AG04449 (cell line): ENCODE results near the gene VKORC1L1.

Experiments used
- CTCF ChIA-PET: fragments of 350-600 bp; formaldehyde crosslinking; extraction: SDS; loops from one replicate; lab custom pipeline; 2021; ENCODE audit warnings: antibody characterized with exemption; lab: Yijun Ruan, JAX
- POLR2A ChIA-PET: fragments of 400-600, 350-600 bp; formaldehyde crosslinking; extraction: SDS; loops from one replicate; lab custom pipeline; 2020; ENCODE audit warnings: antibody characterized with exemption, inconsistent platforms; lab: Yijun Ruan, JAX
- DNase-seq: peaks from one replicate; pipeline ENCODE4 v3.0.0-alpha.2; 2010; ENCODE audit warnings: low read depth, low spot score
- H3K4me3 ChIP-seq: 2 replicates; pipeline ENCODE4 v1.5.1; 2011; ENCODE audit warnings: low read depth, mild to moderate bottlenecking, control low read depth, low read length
- CTCF ChIP-seq: IDR thresholded peaks from one replicate; pipeline ENCODE4 v1.5.1; 2011; ENCODE audit warnings: mild to moderate bottlenecking, moderate library complexity, low read length, control low read depth, inconsistent platforms; ENCODE audit not compliant: insufficient read depth; ENCODE audit errors: missing control alignments

VKORC1L1 gene

DNA sequence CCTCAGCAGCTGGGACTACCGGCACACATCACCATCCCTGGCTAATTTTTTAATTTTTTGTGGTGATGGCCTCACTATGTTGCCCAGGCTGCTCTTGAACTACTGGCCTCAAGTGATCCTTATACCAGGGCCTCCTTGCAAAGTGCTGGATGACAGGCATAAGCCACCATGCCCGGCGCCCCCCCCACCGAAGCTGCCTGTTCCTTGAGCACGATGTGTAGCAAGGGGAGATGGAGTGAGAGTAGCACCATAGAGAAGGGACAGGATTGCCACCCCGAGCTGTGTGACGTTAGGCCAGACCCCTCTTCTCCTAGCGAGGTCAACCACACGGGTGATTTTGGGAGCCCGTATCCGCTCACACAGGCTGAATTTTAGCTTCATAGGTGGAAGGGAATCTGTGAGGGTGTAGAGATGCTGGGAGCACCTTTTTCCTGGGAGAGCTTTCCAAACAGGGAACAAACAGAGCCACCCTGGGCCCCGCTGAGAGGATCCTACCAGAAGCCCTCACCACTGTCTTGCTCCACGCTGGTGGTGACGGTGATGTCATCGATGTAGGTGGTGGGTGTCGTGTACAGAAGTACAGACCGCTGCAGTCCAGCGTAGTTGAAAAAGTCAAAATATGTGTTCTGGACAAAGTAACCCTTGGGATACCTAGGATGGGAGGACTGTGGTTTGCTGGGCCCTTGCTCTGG lies 106.2 kb downstream of the VKORC1L1 start:
- DNase-seq, result no peak
- H3K4me3 ChIP-seq, result no peak overlapping the region
- ChIA-PET POLR2A (no interaction called here), CTCF (no interaction called here)
- no peak for TF ChIP-seq CTCF

- POLR2A ChIA-PET, result no interaction called here
- CTCF ChIA-PET, result no interaction called here
- no peak overlapping the region for H3K4me3 ChIP-seq
- TF ChIP-seq CTCF, result no peak
- no peak for DNase-seq
Observed at GRCh38 chr7:65979583-65980477, 107.0 kb downstream of the VKORC1L1 start.

- no peak for TF ChIP-seq CTCF
- CTCF ChIA-PET, result no interaction called here
- DNase-seq, result no peak
- POLR2A ChIA-PET, result interaction anchor here (0.6 kb wide), 1 partner anchor 12 kb away, joined by 4 read pairs; no protein-coding TSS in a partner anchor
- peak overlapping the region; percentile 74 for H3K4me3 ChIP-seq
Observed at GRCh38 chr7:65980478-65981250, 107.8 kb downstream of the VKORC1L1 start.

- H3K4me3 ChIP-seq, result peak within 1 kb of the TSS; percentile 74
- POLR2A ChIA-PET, result no interaction called here
- peak; percentile 7 for DNase-seq
- CTCF ChIA-PET, result no interaction called here
- TF ChIP-seq CTCF, result no peak
Observed at GRCh38 chr7:65981965-65982792, 109.3 kb downstream of the VKORC1L1 start, which contains the start of gene GUSB. GUSB (minus strand) TSS chr7:65982213; CDS start chr7:65982183, 30 bp downstream.

GRCh38 chr7:65983965-65984658 lies 111.2 kb downstream of the VKORC1L1 start:
- TF ChIP-seq CTCF, result no peak
- POLR2A ChIA-PET, result no interaction called here
- CTCF ChIA-PET, result no interaction called here
- H3K4me3 ChIP-seq, result no peak overlapping the region
- no peak for DNase-seq
